DOHH2 (cell line): ENCODE data around the gene RBMS3.

Source experiments
- H3F3A ChIP-seq: fragments of 200-600 bp; sonication (generic), shearing (Covaris generic); 2 replicates; pipeline ENCODE4 v1.6.0; 2016; ENCODE audit warnings: antibody characterized with exemption, mild to moderate bottlenecking; ENCODE audit not compliant: control insufficient read depth, insufficient read depth
- H3K27ac ChIP-seq: fragments of 200-600 bp; sonication (generic); 2 replicates; pipeline ENCODE4 v1.5.1; 2014; ENCODE audit warnings: low read depth, mild to moderate bottlenecking, low read length, moderate library complexity
- H3K27me3 ChIP-seq: fragments of 200-600 bp; sonication (generic); 2 replicates; pipeline ENCODE4 v1.6.1; 2014; ENCODE audit warnings: mild to moderate bottlenecking, low read length, mixed read lengths; ENCODE audit not compliant: control insufficient read depth
- H3K36me3 ChIP-seq: fragments of 200-600 bp; sonication (generic); 2 replicates; pipeline ENCODE4 v1.6.1; 2014; ENCODE audit warnings: mild to moderate bottlenecking, low read length, moderate library complexity, mixed read lengths; ENCODE audit not compliant: control insufficient read depth
- H3K4me1 ChIP-seq: fragments of 200-600 bp; sonication (generic); 2 replicates; pipeline ENCODE4 v1.6.1; 2014; ENCODE audit warnings: mild to moderate bottlenecking, low read length, mixed read lengths; ENCODE audit not compliant: control insufficient read depth
- H3K4me2 ChIP-seq: fragments of 200-600 bp; sonication (generic); 2 replicates; pipeline ENCODE4 v1.6.0; 2014; ENCODE audit warnings: mild to moderate bottlenecking, low read length, moderate library complexity
- H3K4me3 ChIP-seq: fragments of 200-600 bp; sonication (generic); 2 replicates; pipeline ENCODE4 v1.5.1; 2014; ENCODE audit warnings: mild to moderate bottlenecking, low read length, mixed read lengths
- H3K79me2 ChIP-seq: fragments of 200-600 bp; sonication (generic); 2 replicates; pipeline ENCODE4 v1.6.1; 2014; ENCODE audit warnings: mild to moderate bottlenecking, low read length, mixed read lengths; ENCODE audit not compliant: control insufficient read depth
- H3K9me2 ChIP-seq: fragments of 200-600 bp; sonication (generic); replicated peaks from 2 replicates; pipeline ENCODE4 v1.6.1; 2014; ENCODE audit warnings: mild to moderate bottlenecking, low read length, mixed read lengths; ENCODE audit not compliant: control insufficient read depth
- H3K9me3 ChIP-seq: fragments of 200-600 bp; sonication (generic); 2 replicates; pipeline ENCODE4 v1.6.1; 2014; ENCODE audit warnings: antibody characterized with exemption, low read length, mixed read lengths; ENCODE audit not compliant: control insufficient read depth, insufficient read depth
- H4K20me1 ChIP-seq: fragments of 200-600 bp; sonication (generic); 2 replicates; pipeline ENCODE4 v1.6.0; 2014; ENCODE audit warnings: low read depth, mild to moderate bottlenecking, antibody characterized with exemption, low read length, moderate library complexity; ENCODE audit not compliant: control insufficient read depth, insufficient read depth
- EZH2phosphoT487 ChIP-seq: fragments of 200-600 bp; sonication (generic); IDR thresholded peaks from 2 replicates; pipeline ENCODE4 v1.6.1; 2017; ENCODE audit warnings: borderline replicate concordance, mild to moderate bottlenecking, antibody characterized with exemption, low read length, moderate library complexity, mixed read lengths
- TF ChIP-seq, protein P1 (sequence below): fragments of 200-600 bp; sonication (generic); IDR thresholded peaks from one replicate; pipeline ENCODE4 v1.5.1; 2014; ENCODE audit warnings: antibody characterized with exemption, mild to moderate bottlenecking, low read depth, low read length; ENCODE audit not compliant: poor library complexity, severe bottlenecking

RBMS3 gene

DNA sequence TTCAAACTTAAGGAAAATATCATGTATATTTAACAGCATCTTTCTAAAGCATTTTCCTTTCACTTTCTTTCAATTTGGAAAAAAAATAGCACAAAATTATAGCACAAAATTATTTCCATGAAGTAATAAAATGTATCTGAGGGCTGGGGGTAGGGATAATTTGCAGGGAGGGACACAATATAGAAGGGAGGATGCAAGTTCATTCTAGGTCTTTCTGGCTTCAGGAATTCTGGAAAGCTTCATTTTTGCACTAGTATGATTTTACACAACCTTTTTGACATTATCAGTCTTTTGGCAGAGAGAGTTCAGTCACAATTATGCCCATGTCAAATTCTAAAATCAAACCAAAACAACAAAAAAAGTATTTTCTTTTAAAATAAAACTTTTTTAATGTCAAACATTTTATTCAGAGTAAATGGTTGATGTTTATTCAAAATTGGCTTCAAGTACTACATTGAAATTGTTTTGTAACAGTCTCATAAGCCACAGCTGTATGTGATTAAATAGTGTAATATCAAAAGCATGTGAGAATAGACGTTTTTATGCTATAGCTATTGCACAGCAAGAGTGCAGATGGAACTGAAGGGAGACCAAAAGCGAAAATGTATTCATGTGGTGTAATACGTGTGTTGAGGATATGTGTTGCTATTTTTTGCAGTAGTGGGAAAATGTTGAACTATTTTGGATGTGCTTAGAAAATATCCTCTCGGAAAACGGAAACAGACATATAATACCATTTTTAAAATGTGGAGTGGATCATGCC is 5.8 kb downstream of the RBMS3 start:
- Histone ChIP-seq H3K27ac (no peak overlapping the region), H3K9me3 (no peaks in the 10 kb centered on the region), H3K4me3 (no peak overlapping the region), H3K4me2 (peak overlapping the region; percentile 53), H3F3A (no peaks in the 10 kb centered on the region), H3K4me1 (peaks cover 42% of the 10 kb centered on the region), H3K79me2 (peaks cover 33% of the 10 kb centered on the region), H3K27me3 (no peaks in the 10 kb centered on the region), H3K36me3 (no peaks in the 10 kb centered on the region), H4K20me1 (no peaks in the 10 kb centered on the region), H3K9me2 (no peaks in the 10 kb centered on the region)
- TF ChIP-seq EZH2phosphoT487 = no peak
- TF ChIP-seq, protein P1, sequence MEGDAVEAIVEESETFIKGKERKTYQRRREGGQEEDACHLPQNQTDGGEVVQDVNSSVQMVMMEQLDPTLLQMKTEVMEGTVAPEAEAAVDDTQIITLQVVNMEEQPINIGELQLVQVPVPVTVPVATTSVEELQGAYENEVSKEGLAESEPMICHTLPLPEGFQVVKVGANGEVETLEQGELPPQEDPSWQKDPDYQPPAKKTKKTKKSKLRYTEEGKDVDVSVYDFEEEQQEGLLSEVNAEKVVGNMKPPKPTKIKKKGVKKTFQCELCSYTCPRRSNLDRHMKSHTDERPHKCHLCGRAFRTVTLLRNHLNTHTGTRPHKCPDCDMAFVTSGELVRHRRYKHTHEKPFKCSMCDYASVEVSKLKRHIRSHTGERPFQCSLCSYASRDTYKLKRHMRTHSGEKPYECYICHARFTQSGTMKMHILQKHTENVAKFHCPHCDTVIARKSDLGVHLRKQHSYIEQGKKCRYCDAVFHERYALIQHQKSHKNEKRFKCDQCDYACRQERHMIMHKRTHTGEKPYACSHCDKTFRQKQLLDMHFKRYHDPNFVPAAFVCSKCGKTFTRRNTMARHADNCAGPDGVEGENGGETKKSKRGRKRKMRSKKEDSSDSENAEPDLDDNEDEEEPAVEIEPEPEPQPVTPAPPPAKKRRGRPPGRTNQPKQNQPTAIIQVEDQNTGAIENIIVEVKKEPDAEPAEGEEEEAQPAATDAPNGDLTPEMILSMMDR = no peak

DNA sequence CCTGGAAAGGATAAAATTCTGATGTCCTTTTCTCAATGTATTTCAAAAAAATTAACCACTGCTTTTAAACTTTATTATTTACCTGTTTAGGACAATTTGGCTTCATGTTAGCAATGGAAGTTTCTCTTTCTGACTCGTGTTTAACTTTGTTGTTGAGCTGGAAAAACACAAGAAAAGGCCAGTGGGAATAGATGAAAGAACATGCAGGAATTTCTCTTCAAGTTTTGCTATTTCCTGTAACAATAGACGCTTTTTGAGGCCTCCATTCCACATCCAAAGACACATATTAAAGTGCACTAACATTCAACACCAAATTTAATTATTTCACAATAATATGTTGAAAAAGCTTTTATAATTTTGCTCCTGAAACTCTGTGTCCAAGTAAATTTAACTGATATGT is 9.7 kb downstream of the RBMS3 start:
- no peaks in the 10 kb centered on the region for H3K27me3 ChIP-seq
- H3K27ac ChIP-seq = no peak overlapping the region
- H3K9me2 ChIP-seq = no peaks in the 10 kb centered on the region
- H4K20me1 ChIP-seq = no peaks in the 10 kb centered on the region
- H3K36me3 ChIP-seq = no peaks in the 10 kb centered on the region
- no peak for TF ChIP-seq EZH2phosphoT487
- TF ChIP-seq, protein P1 = no peak
- no peaks in the 10 kb centered on the region for H3K9me3 ChIP-seq
- peaks cover 16% of the 10 kb centered on the region for H3K4me1 ChIP-seq
- H3K4me3 ChIP-seq = no peak overlapping the region
- no peak overlapping the region for H3K4me2 ChIP-seq
- peaks cover 3% of the 10 kb centered on the region for H3K79me2 ChIP-seq
- H3F3A ChIP-seq = no peaks in the 10 kb centered on the region

DNA sequence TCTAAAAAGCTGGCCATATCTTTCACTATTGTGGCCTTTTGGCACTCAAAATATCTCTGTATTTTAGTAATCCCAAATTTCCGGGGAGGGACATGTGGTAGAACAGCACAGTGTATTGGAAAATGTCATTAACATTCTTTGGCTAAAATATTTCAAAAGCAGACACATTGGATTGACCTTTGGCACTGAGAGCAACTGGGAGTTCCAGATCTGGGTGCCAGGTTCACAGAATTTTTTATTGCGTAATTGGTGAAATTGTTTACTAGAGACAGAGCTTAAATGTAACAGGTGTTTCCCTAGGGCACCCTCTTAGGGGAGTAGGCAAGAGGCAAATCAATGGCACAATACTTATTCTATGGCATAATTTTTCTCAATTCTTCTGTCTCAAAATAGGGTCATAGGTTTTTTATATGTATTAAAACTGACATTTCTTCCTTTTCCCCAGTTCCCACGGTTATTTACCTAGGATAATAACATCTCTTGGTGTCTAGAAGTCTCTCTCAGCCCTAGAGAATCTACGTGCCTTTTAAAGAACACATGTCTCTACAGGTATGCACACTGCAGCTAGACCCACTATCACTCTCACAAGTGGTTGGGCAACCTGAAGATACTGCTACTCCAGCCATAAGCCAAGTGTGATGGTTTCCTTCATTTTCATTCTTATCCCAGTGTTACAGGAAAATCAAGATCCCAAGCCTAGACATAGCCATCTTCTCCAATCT is 10.6 kb downstream of the RBMS3 start:
- Histone ChIP-seq H3K4me2 (no peak overlapping the region), H3K79me2 (peaks cover 3% of the 10 kb centered on the region), H3K27ac (no peak overlapping the region), H3F3A (no peaks in the 10 kb centered on the region), H4K20me1 (no peaks in the 10 kb centered on the region), H3K4me1 (peaks cover 8% of the 10 kb centered on the region), H3K27me3 (no peaks in the 10 kb centered on the region), H3K36me3 (no peaks in the 10 kb centered on the region), H3K4me3 (no peak overlapping the region), H3K9me2 (no peaks in the 10 kb centered on the region), H3K9me3 (no peaks in the 10 kb centered on the region)
- TF ChIP-seq, protein P1 = no peak
- no peak for TF ChIP-seq EZH2phosphoT487
